Stomach (tissue), 9 donors: ENCODE measurements around the gene ALK. TPM values are rescaled to one million over a fixed set of nuclear protein-coding genes. Genes with fewer than 3 reads are reported as not detected.

Source experiments
- DNase-seq, 2 donors: peaks; one replicate each; pipeline versions ENCODE4 v3.0.0 to v3.0.0-alpha.2; 2013 to 2019
- H3K27ac ChIP-seq, 5 donors: fragments of 200-600 bp in 4 of 5; sonication (generic) in 4 of 5; one replicate each; pipeline ENCODE4 v1.5.1; 2013 to 2019; ENCODE audit warnings: mild to moderate bottlenecking in 1 of 5, moderate library complexity in 1 of 5
- H3K27me3 ChIP-seq, 3 donors: fragments of 200-600 bp; sonication (generic); one replicate each; pipeline ENCODE4 v1.5.1; 2017 to 2019; ENCODE audit warnings: mixed run types in 1 of 3
- H3K36me3 ChIP-seq, 4 donors: fragments of 200-600 bp; sonication (generic); 1 replicate in 3 of 4; 2 replicates in 1 of 4; pipeline ENCODE4 v1.5.1; 2016 to 2019
- H3K4me1 ChIP-seq, 4 donors: fragments of 200-600 bp; sonication (generic); one replicate each; pipeline ENCODE4 v1.5.1; 2016 to 2019
- H3K4me3 ChIP-seq, 4 donors: fragments of 200-600 bp; sonication (generic) in 3 of 4; one replicate each; pipeline ENCODE4 v1.5.1; 2016 to 2019; ENCODE audit warnings: mild to moderate bottlenecking in 1 of 4
- H3K9me3 ChIP-seq, 4 donors: fragments of 200-600 bp; sonication (generic); one replicate each; pipeline ENCODE4 v1.5.1; 2016 to 2019
- EP300 ChIP-seq: sonication (generic); formaldehyde crosslinking; IDR thresholded peaks from one replicate; pipeline ENCODE4 v1.6.1; 2017; ENCODE audit warnings: antibody characterized with exemption
- POLR2A ChIP-seq, 4 donors: fragments of 450-650 bp; IDR thresholded peaks; one replicate each; pipeline ENCODE4 v1.6.1; 2016; ENCODE audit warnings: antibody characterized with exemption in 4 of 4, control low read depth in 2 of 4, mild to moderate bottlenecking in 1 of 4, moderate library complexity in 1 of 4
- POLR2AphosphoS5 ChIP-seq, 3 donors: sonication (generic); formaldehyde crosslinking; IDR thresholded peaks; one replicate each; pipeline ENCODE4 v1.6.1; 2016; ENCODE audit warnings: antibody characterized with exemption in 3 of 3
- WGBS, 5 donors: extraction: QIAGEN DNeasy Blood & Tissue Kit in 3 of 5; methylation state at CpG; one replicate each; pipeline versions ENCODE4 v1.1.5 to v1.1.7; 2013 to 2018; 5-methylcytosine and 5-hydroxymethylcytosine counted together
- intact Hi-C: fragments of 100-400 bp; cut with DNase I; formaldehyde crosslinking; loops from one replicate; pipeline ENCODE4 v1.15.1; 2023; ENCODE audit warnings: low total_unique reads
- polyA plus RNA-seq, 3 donors: library from polyadenylated mRNA; stranded (reverse); fragments of 200-250 nt; gene quantifications; one replicate each; pipeline ENCODE4 v1.2.3, GENCODE V29; 2013
- total RNA-seq, 5 donors: library from RNA; depleted of rRNA; stranded (reverse); fragments of >200 nt; gene quantifications; one replicate each; pipeline versions ENCODE4 v1.1.0 to v1.2.3, GENCODE V29; 2014 to 2016
- TF ChIP-seq, protein P1 (sequence below), 7 experiments: fragments of 450-650 bp in 4 of 7; fragments of 200-600 bp in 3 of 7; sonication (generic) in 3 of 7; IDR thresholded peaks; one replicate each; pipeline ENCODE4 v1.5.1; 2016 to 2019; ENCODE audit warnings: antibody characterized with exemption in 7 of 7, control low read depth in 2 of 7, mild to moderate bottlenecking in 1 of 7
- donor health status: healthy with polysubstance abuse.
- donor health status: Bipolar disorder and iron deficiency.
- donor health status: healthy.

Gene ALK
- total and polyA plus RNA-seq, 8 donors, result 0.13 to 0.92 TPM; not detected in 6

DNA sequence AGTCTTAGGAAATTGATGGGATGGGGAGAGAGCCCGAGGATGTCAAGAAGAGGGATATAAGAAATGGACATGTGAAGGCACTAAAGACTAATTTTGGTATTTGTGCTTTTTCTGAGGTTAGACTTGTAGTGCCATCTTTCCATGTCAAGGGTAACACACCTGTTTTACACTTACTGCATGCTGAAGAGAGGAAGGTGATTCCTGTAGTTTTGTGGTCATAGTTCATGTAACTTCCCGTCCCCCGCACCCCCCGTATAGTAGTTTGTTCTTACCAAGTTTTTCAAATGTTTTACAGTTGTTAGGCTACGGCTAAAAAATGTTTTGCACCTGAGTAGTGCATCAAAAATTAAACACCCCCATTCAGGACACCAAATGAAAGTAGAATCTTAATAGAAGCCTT lies 732.3 kb downstream of the ALK start:
- Histone ChIP-seq H3K9me3 (no peaks in the 10 kb centered on the region), H3K4me3 (no peak overlapping the region), H3K4me1 (no peaks in the 10 kb centered on the region), H3K27me3 (no peaks in the 10 kb centered on the region), H3K36me3 (peaks cover 0 to 13% (median 0%) of the 10 kb centered on the region in 4 donors), H3K27ac (no peak overlapping the region)
- WGBS, 5 donors, result 64 to 94% (median 92%) methylated on average over 5 of the region's 5 CpGs
- TF ChIP-seq POLR2A (IDR thresholded peaks at IDR 0.05) (no peak), POLR2AphosphoS5 (IDR thresholded peaks at IDR 0.05) (no peak), EP300 (no peak)
- TF ChIP-seq, protein P1, sequence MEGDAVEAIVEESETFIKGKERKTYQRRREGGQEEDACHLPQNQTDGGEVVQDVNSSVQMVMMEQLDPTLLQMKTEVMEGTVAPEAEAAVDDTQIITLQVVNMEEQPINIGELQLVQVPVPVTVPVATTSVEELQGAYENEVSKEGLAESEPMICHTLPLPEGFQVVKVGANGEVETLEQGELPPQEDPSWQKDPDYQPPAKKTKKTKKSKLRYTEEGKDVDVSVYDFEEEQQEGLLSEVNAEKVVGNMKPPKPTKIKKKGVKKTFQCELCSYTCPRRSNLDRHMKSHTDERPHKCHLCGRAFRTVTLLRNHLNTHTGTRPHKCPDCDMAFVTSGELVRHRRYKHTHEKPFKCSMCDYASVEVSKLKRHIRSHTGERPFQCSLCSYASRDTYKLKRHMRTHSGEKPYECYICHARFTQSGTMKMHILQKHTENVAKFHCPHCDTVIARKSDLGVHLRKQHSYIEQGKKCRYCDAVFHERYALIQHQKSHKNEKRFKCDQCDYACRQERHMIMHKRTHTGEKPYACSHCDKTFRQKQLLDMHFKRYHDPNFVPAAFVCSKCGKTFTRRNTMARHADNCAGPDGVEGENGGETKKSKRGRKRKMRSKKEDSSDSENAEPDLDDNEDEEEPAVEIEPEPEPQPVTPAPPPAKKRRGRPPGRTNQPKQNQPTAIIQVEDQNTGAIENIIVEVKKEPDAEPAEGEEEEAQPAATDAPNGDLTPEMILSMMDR (IDR thresholded peaks at IDR 0.05), result no peak
- DNase-seq, result peak in 1 of 2 donors; percentile 13
- intact Hi-C loops, result no loop called here

DNA sequence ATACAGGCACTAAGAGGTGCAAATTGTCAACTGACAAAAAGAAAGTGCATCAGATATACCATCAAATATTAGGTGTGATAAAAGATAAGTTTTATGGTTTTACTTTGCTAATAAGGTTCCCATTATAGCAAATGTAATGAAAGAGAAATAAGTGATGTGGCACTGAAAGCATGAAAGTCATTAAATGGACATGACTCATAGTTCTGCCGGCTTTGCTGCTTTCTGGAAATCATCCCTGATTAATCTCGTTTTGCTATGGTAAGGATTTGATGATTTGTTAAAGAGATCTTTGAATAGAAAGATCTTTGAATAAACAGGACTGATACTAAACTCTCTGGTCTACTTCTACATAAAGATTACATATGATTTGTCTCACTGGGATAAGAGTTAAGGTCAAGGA lies 733.5 kb downstream of the ALK start:
- 49 to 72% (median 65%) methylated on average over 2 of the region's 2 CpGs for WGBS, 5 donors
- H3K9me3 ChIP-seq, result no peaks in the 10 kb centered on the region

DNA sequence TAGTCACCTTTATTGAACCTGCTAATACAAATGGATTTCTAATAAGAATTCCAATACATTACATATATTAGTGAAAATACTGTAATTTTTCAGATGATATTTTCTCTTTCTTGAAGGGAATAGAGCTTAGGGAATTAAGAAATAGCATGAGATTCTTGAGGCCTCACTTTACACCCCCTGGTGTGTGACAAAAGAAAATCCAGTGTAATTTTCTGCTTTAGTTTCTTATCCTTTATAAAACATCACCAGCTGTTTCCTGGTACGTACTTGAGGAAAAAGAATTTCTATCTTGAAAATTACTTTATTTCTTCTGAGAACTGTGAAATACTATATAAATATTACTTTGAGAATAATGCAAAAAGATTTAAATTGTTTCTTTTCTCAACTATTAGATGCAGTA lies 734.6 kb downstream of the ALK start:
- WGBS, 5 donors, result 86 to 96% (median 93%) methylated on average over 1 of the region's 1 CpG
- TF ChIP-seq POLR2AphosphoS5 (IDR thresholded peaks at IDR 0.05) (no peak), EP300 (no peak), POLR2A (IDR thresholded peaks at IDR 0.05) (no peak)
- TF ChIP-seq, protein P1 (IDR thresholded peaks at IDR 0.05), result no peak
- peaks cover 0 to 20% (median 3%) of the 10 kb centered on the region in 4 donors for H3K36me3 ChIP-seq
- DNase-seq, result no peak
- H3K27me3 ChIP-seq, result no peaks in the 10 kb centered on the region
- no peaks in the 10 kb centered on the region for H3K9me3 ChIP-seq
- H3K4me1 ChIP-seq, result no peaks in the 10 kb centered on the region
- no peak overlapping the region for H3K4me3 ChIP-seq
- intact Hi-C loops, result no loop called here
- H3K27ac ChIP-seq, result no peak overlapping the region

More for the DNA sequence above, 733.5 kb downstream of the ALK start:
- Histone ChIP-seq H3K4me1 (no peaks in the 10 kb centered on the region), H3K4me3 (no peak overlapping the region), H3K27ac (no peak overlapping the region), H3K27me3 (no peaks in the 10 kb centered on the region), H3K36me3 (peaks cover 0 to 13% (median 0%) of the 10 kb centered on the region in 4 donors)
- no peak for TF ChIP-seq POLR2AphosphoS5 (IDR thresholded peaks at IDR 0.05)
- TF ChIP-seq POLR2A (IDR thresholded peaks at IDR 0.05), result no peak
- TF ChIP-seq EP300, result no peak
- TF ChIP-seq, protein P1 (IDR thresholded peaks at IDR 0.05), result no peak
- intact Hi-C loops, result no loop called here
- no peak for DNase-seq

DNA sequence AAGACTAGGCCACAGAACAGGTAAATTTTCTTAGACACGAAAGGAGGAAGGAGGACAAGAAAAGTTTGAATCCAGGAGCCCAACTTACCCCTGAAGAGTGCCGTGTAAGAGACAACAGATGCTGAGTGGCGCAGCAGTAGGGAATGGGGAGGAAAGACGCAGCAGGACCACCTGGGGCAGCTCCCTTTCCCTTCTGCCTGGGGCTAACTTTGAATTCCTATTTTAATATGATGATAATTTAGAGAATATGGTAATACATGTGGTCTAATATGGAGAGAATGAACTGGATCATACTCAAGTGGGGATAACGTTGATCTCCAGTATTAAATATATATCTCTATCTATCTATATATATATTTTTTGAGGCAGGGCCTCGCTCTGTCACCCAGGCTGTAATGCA lies 736.9 kb downstream of the ALK start:
- TF ChIP-seq POLR2AphosphoS5 (IDR thresholded peaks at IDR 0.05) (no peak), EP300 (no peak), POLR2A (IDR thresholded peaks at IDR 0.05) (no peak)
- TF ChIP-seq, protein P1 (IDR thresholded peaks at IDR 0.05), result no peak
- WGBS, 5 donors, result 86 to 95% (median 93%) methylated on average over 6 of the region's 6 CpGs
- no peaks in the 10 kb centered on the region for H3K27me3 ChIP-seq
- intact Hi-C loops, result no loop called here
- DNase-seq, result no peak
- peaks cover 0 to 31% (median 11%) of the 10 kb centered on the region in 4 donors for H3K36me3 ChIP-seq
- no peak overlapping the region for H3K27ac ChIP-seq
- H3K4me1 ChIP-seq, result no peaks in the 10 kb centered on the region
- H3K9me3 ChIP-seq, result no peaks in the 10 kb centered on the region
- H3K4me3 ChIP-seq, result no peak overlapping the region
